Mesenteric fat pad (tissue), 1 donor: ENCODE data around the gene ARHGEF19. TPM values are rescaled to one million over a fixed set of nuclear protein-coding genes. Genes with fewer than 3 reads are reported as not detected.
"Not testable (repeated sequence)": the region's sequence is repeated elsewhere in the genome, so short reads cannot be mapped to it uniquely, and the experiment has no call there.

Experiments
- DNase-seq: peaks from one replicate; pipeline ENCODE4 v3.0.0-alpha.2; 2020; ENCODE audit warnings: low spot score
- total RNA-seq: library from RNA; stranded (reverse); fragmentation: NEBNext Ultra II Directional; extraction: Animal tissue kit (Norgen Biotek cat#: 25700); gene quantifications from one replicate; pipeline ENCODE4 v1.2.1, GENCODE V29; 2021
- donor health status: DM: yes; HTN: yes; CAD: no.

Gene ARHGEF19
- total RNA-seq, 1 donor from 2014 or later, result 6.7 TPM

- no peak for DNase-seq
Measured at GRCh38 chr1:16205334-16205671, 7.1 kb downstream of the ARHGEF19 start.

- DNase-seq, result no peak
Measured at GRCh38 chr1:16204634-16205333, 7.7 kb downstream of the ARHGEF19 start.

- DNase-seq, result no peak
Measured at GRCh38 chr1:16204216-16204615, 8.2 kb downstream of the ARHGEF19 start.

GRCh38 chr1:16203550-16203949 lies 8.9 kb downstream of the ARHGEF19 start:
- no peak for DNase-seq

GRCh38 chr1:16202281-16203210 lies 9.9 kb downstream of the ARHGEF19 start:
- no peak for DNase-seq

GRCh38 chr1:16199700-16200099 lies 12.8 kb downstream of the ARHGEF19 start:
- no peak for DNase-seq

- DNase-seq, result no peak
Measured at GRCh38 chr1:16199157-16199501, 13.3 kb downstream of the ARHGEF19 start.

GRCh38 chr1:16198444-16199156 lies 13.9 kb downstream of the ARHGEF19 start:
- DNase-seq, result no peak

- no peak for DNase-seq
Measured at GRCh38 chr1:16196874-16197273, 15.6 kb downstream of the ARHGEF19 start.

- not testable (repeated sequence) for DNase-seq
Measured at GRCh38 chr1:16196139-16196538, 16.3 kb downstream of the ARHGEF19 start.

GRCh38 chr1:16195518-16195905 lies 16.9 kb downstream of the ARHGEF19 start:
- no peak for DNase-seq

GRCh38 chr1:16191916-16192546 lies 20.4 kb downstream of the ARHGEF19 start:
- no peak for DNase-seq

GRCh38 chr1:16191309-16191708 lies 21.1 kb downstream of the ARHGEF19 start:
- no peak for DNase-seq

GRCh38 chr1:16189921-16190621 lies 22.4 kb downstream of the ARHGEF19 start:
- DNase-seq, result no peak

- no peak for DNase-seq
Measured at GRCh38 chr1:16189003-16189402, 23.4 kb downstream of the ARHGEF19 start.

GRCh38 chr1:16187748-16188401 lies 24.6 kb downstream of the ARHGEF19 start:
- no peak for DNase-seq

- no peak for DNase-seq
Measured at GRCh38 chr1:16186655-16187235, 25.7 kb downstream of the ARHGEF19 start.

- no peak for DNase-seq
Measured at GRCh38 chr1:16184557-16185303, 27.7 kb downstream of the ARHGEF19 start.
